HCT116 (cell line): ENCODE results near the gene PLGRKT. TPM values are rescaled to one million over a fixed set of nuclear protein-coding genes. Genes with fewer than 3 reads are reported as not detected.

Experiments used
- ATAC-seq: fragments of 200-7000 bp; cut with Tn5 transposase; 2 replicates; pipeline ENCODE4 v1.9.1; 2020; ENCODE audit warnings: mild to moderate bottlenecking, moderate library complexity
- BruUV-seq: library from RNA; stranded (reverse); fragments of 400-500 nt; replicated peaks from 2 replicates; lab custom pipeline; 2021; lab: Mats Ljungman, UMichigan
- CTCF ChIA-PET: fragments of 300-600 bp; sonication (Branson Sonifier 250); formaldehyde crosslinking; loops from one replicate; lab custom pipeline; 2021; ENCODE audit warnings: antibody characterized with exemption; lab: Charles Lee
- POLR2A ChIA-PET: fragments of 300-600, 350-600 bp; sonication (Branson Sonifier 250); formaldehyde crosslinking; loops from one replicate; lab custom pipeline; 2021; ENCODE audit warnings: antibody characterized with exemption; lab: Charles Lee
- RAD21 ChIA-PET, 2 experiments: fragments of 300-600 bp; sonication (Branson Sonifier 250); formaldehyde crosslinking; loops; one replicate each; lab custom pipeline; 2023; ENCODE audit warnings: low total read pairs in 2 of 2; ENCODE audit not compliant: uncharacterized antibody in 2 of 2, unreplicated experiment in 2 of 2, low non-redundant PET in 1 of 2; lab: Charles Lee
- DNase-seq: peaks from one replicate; pipeline ENCODE4 v3.0.0-alpha.2; 2010; ENCODE audit warnings: low read depth, low spot score
- H2AFZ ChIP-seq: fragments of 200-600 bp; shearing (Covaris generic), sonication (generic); 2 replicates; pipeline ENCODE4 v1.6.1; 2017; ENCODE audit warnings: low read depth, mixed run types, mixed read lengths, antibody characterized with exemption, low read length; ENCODE audit not compliant: poor library complexity, severe bottlenecking
- H3K27ac ChIP-seq: 2 replicates; pipeline ENCODE4 v1.5.1; 2012; ENCODE audit warnings: low read depth, low read length
- H3K27me3 ChIP-seq: fragments of 200-600 bp; sonication (generic); 2 replicates; pipeline ENCODE4 v1.6.1; 2016; ENCODE audit warnings: mixed run types, low read length, mixed read lengths; ENCODE audit not compliant: insufficient read depth
- H3K36me3 ChIP-seq, 2 experiments: fragments of 200-500 bp in 1 of 2; fragments of 200-600 bp in 1 of 2; sonication (Bioruptor generic) in 1 of 2; sonication (generic) in 1 of 2; 2 replicates each; pipeline versions ENCODE4 v1.5.1 to v1.6.1; 2014 to 2016; ENCODE audit warnings: low read length in 2 of 2, inconsistent platforms in 1 of 2, mixed read lengths in 1 of 2, mixed run types in 1 of 2; ENCODE audit not compliant: insufficient read depth in 2 of 2, control insufficient read depth in 1 of 2
- H3K4me1 ChIP-seq, 2 experiments: fragments of 200-600 bp in 1 of 2; sonication (generic) in 1 of 2; 2 replicates each; pipeline versions ENCODE4 v1.5.1 to v1.6.1; 2012 to 2017; ENCODE audit warnings: low read length in 2 of 2, inconsistent platforms in 1 of 2, mild to moderate bottlenecking in 1 of 2, mixed read lengths in 1 of 2, mixed run types in 1 of 2, moderate library complexity in 1 of 2; ENCODE audit not compliant: insufficient read depth in 2 of 2, control insufficient read depth in 1 of 2
- H3K4me2 ChIP-seq: fragments of 200-600 bp; sonication (generic); 2 replicates; pipeline ENCODE4 v1.6.1; 2017; ENCODE audit warnings: mixed run types, low read length, mixed read lengths
- H3K4me3 ChIP-seq, 2 experiments: fragments of 200-600 bp in 1 of 2; sonication (generic) in 1 of 2; replicated peaks in 1 of 2; 2 replicates each; pipeline ENCODE4 v1.5.1; 2011 to 2016; ENCODE audit warnings: low read length in 2 of 2, control low read depth in 1 of 2, low read depth in 1 of 2, mild to moderate bottlenecking in 1 of 2, mixed read lengths in 1 of 2, mixed run types in 1 of 2
- H3K79me2 ChIP-seq: fragments of 200-600 bp; sonication (generic); 2 replicates; pipeline ENCODE4 v1.6.1; 2017; ENCODE audit warnings: mild to moderate bottlenecking, mixed run types, low read length, moderate library complexity, mixed read lengths; ENCODE audit not compliant: insufficient read depth
- H3K9ac ChIP-seq: fragments of 200-600 bp; sonication (generic); 2 replicates; pipeline ENCODE4 v1.6.1; 2016; ENCODE audit warnings: low read length, mixed read lengths
- H3K9me2 ChIP-seq: fragments of 200-600 bp; sonication (generic), shearing (Covaris generic); 2 replicates; pipeline ENCODE4 v1.6.1; 2017; ENCODE audit warnings: mixed run types, mild to moderate bottlenecking, moderate library complexity; ENCODE audit not compliant: insufficient read depth
- H3K9me3 ChIP-seq, 2 experiments: fragments of 200-500 bp in 1 of 2; fragments of 200-600 bp in 1 of 2; sonication (Bioruptor generic) in 1 of 2; sonication (generic) in 1 of 2; 2 replicates each; pipeline ENCODE4 v1.6.1; 2014 to 2017; ENCODE audit warnings: low read length in 2 of 2, mixed read lengths in 2 of 2, inconsistent platforms in 1 of 2, low read depth in 1 of 2, mild to moderate bottlenecking in 1 of 2, mixed run types in 1 of 2, moderate library complexity in 1 of 2; ENCODE audit not compliant: control insufficient read depth in 1 of 2, insufficient read depth in 1 of 2
- H4K20me1 ChIP-seq: fragments of 200-600 bp; sonication (generic), shearing (Covaris generic); 2 replicates; pipeline ENCODE4 v1.6.1; 2017; ENCODE audit warnings: mixed run types, mild to moderate bottlenecking, moderate library complexity; ENCODE audit not compliant: insufficient read depth
- ATF3 ChIP-seq: IDR thresholded peaks from 2 replicates; pipeline ENCODE4 v1.6.1; 2012
- CBX3 ChIP-seq: IDR thresholded peaks from 2 replicates; pipeline ENCODE4 v1.6.1; 2012; ENCODE audit warnings: low read depth
- CEBPB ChIP-seq: IDR thresholded peaks from 2 replicates; pipeline ENCODE4 v1.6.1; 2012; ENCODE audit warnings: low read depth
- EGR1 ChIP-seq: IDR thresholded peaks from 2 replicates; pipeline ENCODE4 v1.6.1; 2012; ENCODE audit warnings: low read depth
- EZH2phosphoT487 ChIP-seq: fragments of 200-600 bp; IDR thresholded peaks from 2 replicates; pipeline ENCODE4 v1.6.1; 2018; ENCODE audit warnings: antibody characterized with exemption, borderline replicate concordance
- JUND ChIP-seq: IDR thresholded peaks from 2 replicates; pipeline ENCODE4 v1.6.1; 2012
- MAX ChIP-seq: IDR thresholded peaks from 2 replicates; pipeline ENCODE4 v1.6.1; 2012
- POLR2A ChIP-seq: IDR thresholded peaks from 2 replicates; pipeline ENCODE4 v1.7.0; 2011; ENCODE audit warnings: borderline replicate concordance; ENCODE audit not compliant: insufficient read depth, insufficient read length; ENCODE audit errors: extremely low read depth
- POLR2AphosphoS5 ChIP-seq: IDR thresholded peaks from 2 replicates; pipeline ENCODE4 v1.6.1; 2011; ENCODE audit warnings: mild to moderate bottlenecking, low read depth, low read length, moderate library complexity
- RAD21 ChIP-seq: IDR thresholded peaks from 2 replicates; pipeline ENCODE4 v1.6.1; 2012; ENCODE audit warnings: low read depth, mild to moderate bottlenecking
- ZBTB33 ChIP-seq: IDR thresholded peaks from 2 replicates; pipeline ENCODE4 v1.6.1; 2011; ENCODE audit warnings: mild to moderate bottlenecking, low read length, moderate library complexity; ENCODE audit not compliant: insufficient replicate concordance; ENCODE audit errors: extremely low read depth
- ZNF274 ChIP-seq: fragments of 200-500 bp; sonication (Bioruptor generic); IDR thresholded peaks from 2 replicates; pipeline ENCODE4 v1.6.1; 2014; ENCODE audit warnings: mild to moderate bottlenecking, low read depth, low read length, inconsistent platforms
- intact Hi-C: fragments of 100-400 bp; cut with micrococcal nuclease; formaldehyde crosslinking; loops from 2 replicates; pipeline ENCODE4 v1.10.0; 2022
- total RNA-seq: library from RNA; stranded (reverse); gene quantifications from one replicate; pipeline ENCODE4 v1.2.1, GENCODE V29; 2021; ENCODE audit not compliant: unreplicated experiment

The PLGRKT gene
- total RNA-seq, 1 experiment from 2014 or later = 23.8 TPM

GRCh38 chr9:5388026-5388819 is 49.5 kb downstream of the PLGRKT start:
- Histone ChIP-seq H4K20me1 (no peaks in the 10 kb centered on the region), H3K79me2 (no peaks in the 10 kb centered on the region), H3K4me1 (peaks cover 0 to 14% of the 10 kb centered on the region in 2 experiments; a peak in 2 of 4 replicates), H3K27me3 (no peaks in the 10 kb centered on the region), H3K9me3 (no peaks in the 10 kb centered on the region), H3K9me2 (no peaks in the 10 kb centered on the region), H3K4me2 (no peak overlapping the region), H2AFZ (no peak overlapping the region), H3K4me3 (no peak overlapping the region), H3K9ac (no peak overlapping the region), H3K27ac (no peak overlapping the region), H3K36me3 (no peaks in the 10 kb centered on the region)
- TF ChIP-seq MAX (no peak), RAD21 (no peak), JUND (no peak)
- no peak for ATAC-seq
- ChIA-PET CTCF (no interaction called here), RAD21 (no interaction called here), POLR2A (no interaction called here)
- no peak for DNase-seq
- intact Hi-C loops = no loop called here
- no TSS peak for BruUV-seq

- no peak overlapping the region for H3K4me2 ChIP-seq
- H3K9me2 ChIP-seq = no peaks in the 10 kb centered on the region
- no peaks in the 10 kb centered on the region for H3K79me2 ChIP-seq
- CTCF ChIA-PET = no interaction called here
- H3K4me1 ChIP-seq = peaks cover 0 to 10% of the 10 kb centered on the region in 2 experiments; a peak in 2 of 4 replicates
- no peak for ATAC-seq
- H3K36me3 ChIP-seq = no peaks in the 10 kb centered on the region
- RAD21 ChIA-PET = no interaction called here
- H3K27ac ChIP-seq = no peak overlapping the region
- no peak for TF ChIP-seq ZBTB33
- no peak for TF ChIP-seq EZH2phosphoT487
- TF ChIP-seq CEBPB = no peak
- no peak for TF ChIP-seq ZNF274
- no peak for TF ChIP-seq JUND
- TF ChIP-seq CBX3 = no peak
- no peak for TF ChIP-seq POLR2AphosphoS5
- no peak for TF ChIP-seq POLR2A
- no peak for TF ChIP-seq ATF3
- TF ChIP-seq EGR1 = no peak
- intact Hi-C loops = no loop called here
- POLR2A ChIA-PET = no interaction called here
- H3K27me3 ChIP-seq = no peaks in the 10 kb centered on the region
- H4K20me1 ChIP-seq = no peaks in the 10 kb centered on the region
- DNase-seq = no peak
- BruUV-seq = no TSS peak
- no peak overlapping the region for H3K9ac ChIP-seq
- no peak overlapping the region for H2AFZ ChIP-seq
- H3K4me3 ChIP-seq = no peak overlapping the region
- no peaks in the 10 kb centered on the region for H3K9me3 ChIP-seq
Measured at GRCh38 chr9:5384436-5384835, 53.3 kb downstream of the PLGRKT start.
